Osteocyte (in vitro differentiated cells): ENCODE results near the gene SCFD2. TPM values are rescaled to one million over a fixed set of nuclear protein-coding genes. Genes with fewer than 3 reads are reported as not detected.

Source experiments
- DNase-seq: peaks from one replicate; pipeline ENCODE4 v3.0.0; 2021; ENCODE audit warnings: mixed read lengths; ENCODE audit not compliant: unreplicated experiment; ENCODE audit errors: extremely low spot score
- H3K27ac Mint-ChIP-seq: one replicate; pipeline ENCODE4 v1.8.0; 2021; ENCODE audit warnings: mild to moderate bottlenecking, mixed read lengths; ENCODE audit not compliant: unreplicated experiment
- H3K27me3 Mint-ChIP-seq: one replicate; pipeline ENCODE4 v1.8.0; 2021; ENCODE audit warnings: mixed read lengths; ENCODE audit not compliant: unreplicated experiment
- H3K36me3 Mint-ChIP-seq: one replicate; pipeline ENCODE4 v1.8.0; 2021; ENCODE audit warnings: mixed read lengths; ENCODE audit not compliant: unreplicated experiment
- H3K4me1 Mint-ChIP-seq: one replicate; pipeline ENCODE4 v1.8.0; 2021; ENCODE audit warnings: mixed read lengths; ENCODE audit not compliant: unreplicated experiment
- H3K4me3 Mint-ChIP-seq: one replicate; pipeline ENCODE4 v1.8.0; 2021; ENCODE audit warnings: mild to moderate bottlenecking, moderate library complexity, mixed read lengths; ENCODE audit not compliant: unreplicated experiment
- H3K9me3 Mint-ChIP-seq: one replicate; pipeline ENCODE4 v1.8.0; 2021; ENCODE audit warnings: mixed read lengths; ENCODE audit not compliant: unreplicated experiment
- CTCF ChIP-seq: fragments of 200-600 bp; sonication (generic); IDR thresholded peaks from 2 replicates; pipeline ENCODE4 v1.5.0; 2021; ENCODE audit warnings: antibody characterized with exemption, mild to moderate bottlenecking, moderate library complexity
- total RNA-seq: library from RNA; stranded (reverse); gene quantifications from 2 replicates; pipeline ENCODE4 v1.2.1, GENCODE V29; 2021

Gene SCFD2
- total RNA-seq, 1 donor from 2014 or later: 14.0 TPM

- Mint-ChIP-seq H3K9me3 (peaks cover 4% of the 10 kb centered on the region), H3K4me1 (peaks cover 25% of the 10 kb centered on the region), H3K27me3 (no peaks in the 10 kb centered on the region), H3K36me3 (no peaks in the 10 kb centered on the region), H3K4me3 (no peak overlapping the region), H3K27ac (peak overlapping the region; percentile 47)
- DNase-seq: no peak
- no peak for TF ChIP-seq CTCF
These were observed 541.6 kb downstream of the SCFD2 start for GRCh38 chr4:52824270-52824602.

- H3K36me3 Mint-ChIP-seq: no peaks in the 10 kb centered on the region
- DNase-seq: no peak
- H3K4me3 Mint-ChIP-seq: no peak overlapping the region
- peaks cover 25% of the 10 kb centered on the region for H3K4me1 Mint-ChIP-seq
- no peak for TF ChIP-seq CTCF
- H3K27me3 Mint-ChIP-seq: no peaks in the 10 kb centered on the region
- H3K9me3 Mint-ChIP-seq: peaks cover 4% of the 10 kb centered on the region
- no peak overlapping the region for H3K27ac Mint-ChIP-seq
These were observed 542.2 kb downstream of the SCFD2 start for GRCh38 chr4:52823702-52824092.

Other genes with a start within 250 kb of the SCFD2 start
- 54.8 and 57.8 TPM in 2 replicates for gene FIP1L1, start 11.6 kb upstream of the SCFD2 start, total RNA-seq
- gene LNX1, start 225.4 kb upstream of the SCFD2 start, total RNA-seq: 0.24 and 0.44 TPM in 2 replicates